COLO668 (cell line): ENCODE measurements around the gene HMX1.

ENCODE experiments used
- DNase-seq: peaks from one replicate; lab custom pipeline; 2025; ENCODE audit not compliant: unreplicated experiment; lab: John Stamatoyannopoulos, UW

Gene HMX1

GRCh38 chr4:8820178-8821102 lies 51.2 kb downstream of the HMX1 start:
- no peak for DNase-seq

- DNase-seq = no peak
Measured at GRCh38 chr4:8819473-8820177, 52.0 kb downstream of the HMX1 start.

GRCh38 chr4:8819019-8819418 lies 52.6 kb downstream of the HMX1 start:
- no peak for DNase-seq

GRCh38 chr4:8818063-8818881 lies 53.4 kb downstream of the HMX1 start:
- DNase-seq = no peak

GRCh38 chr4:8817813-8818062 lies 53.9 kb downstream of the HMX1 start:
- DNase-seq = no peak

- DNase-seq = no peak
Measured at GRCh38 chr4:8817096-8817812, 54.4 kb downstream of the HMX1 start.
